GM23338 (cell line): Measurements from ENCODE around the gene DLG2.

Experiments
- CREB1 ChIP-seq: fragments of 250-450 bp; sonication (Bioruptor Pico); IDR thresholded peaks from 2 replicates; pipeline ENCODE4 v1.5.0; 2020; ENCODE audit warnings: low read depth, mild to moderate bottlenecking, moderate library complexity
- CTCF ChIP-seq, 2 experiments: fragments of 200-600 bp in 1 of 2; sonication (generic) in 1 of 2; conservative IDR thresholded peaks; 2 replicates each; pipeline versions ENCODE4 v1.5.1 to v1.6.1; 2016 to 2017; ENCODE audit warnings: antibody characterized with exemption in 2 of 2, low read depth in 2 of 2, mild to moderate bottlenecking in 2 of 2, moderate library complexity in 1 of 2
- EZH2 ChIP-seq: fragments of 200-600 bp; sonication (generic); IDR thresholded peaks from one replicate; pipeline ENCODE4 v1.8.0; 2017; ENCODE audit warnings: antibody characterized with exemption, mild to moderate bottlenecking, low read depth; ENCODE audit not compliant: unreplicated experiment
- EZH2phosphoT487 ChIP-seq: fragments of 200-600 bp; sonication (generic); IDR thresholded peaks from one replicate; pipeline ENCODE4 v1.8.1; 2018; ENCODE audit warnings: antibody characterized with exemption; ENCODE audit not compliant: unreplicated experiment
- JUNB ChIP-seq: IDR thresholded peaks from one replicate; pipeline ENCODE4 v1.6.1; 2016; ENCODE audit warnings: antibody characterized with exemption; ENCODE audit not compliant: unreplicated experiment
- NANOG ChIP-seq: IDR thresholded peaks from 2 replicates; pipeline ENCODE4 v1.6.1; 2016; ENCODE audit warnings: antibody characterized with exemption, borderline replicate concordance
- POLR2AphosphoS5 ChIP-seq: IDR thresholded peaks from 2 replicates; pipeline ENCODE4 v1.6.1; 2016; ENCODE audit warnings: antibody characterized with exemption, low read depth
- STAT1 ChIP-seq: IDR thresholded peaks from one replicate; pipeline ENCODE4 v1.6.1; 2016; ENCODE audit warnings: antibody characterized with exemption; ENCODE audit not compliant: unreplicated experiment
- ZNF114 ChIP-seq: fragments of 250-450 bp; sonication (Bioruptor Pico); IDR thresholded peaks from 2 replicates; pipeline ENCODE4 v1.5.0; 2020; ENCODE audit warnings: mild to moderate bottlenecking, moderate library complexity
- ZNF331 ChIP-seq: fragments of 250-450 bp; sonication (Bioruptor Pico); IDR thresholded peaks from 2 replicates; pipeline ENCODE4 v1.5.0; 2020; ENCODE audit warnings: low read depth, mild to moderate bottlenecking, moderate library complexity
- TF ChIP-seq, protein P1 (sequence below): IDR thresholded peaks from one replicate; pipeline ENCODE4 v1.6.1; 2018; ENCODE audit warnings: antibody characterized with exemption; ENCODE audit not compliant: unreplicated experiment
- TF ChIP-seq, protein P2 (sequence below): IDR thresholded peaks from 2 replicates; pipeline ENCODE4 v1.6.1; 2016; ENCODE audit warnings: antibody characterized with exemption

GRCh38 chr11:84675396-84676025, 951.6 kb downstream of the DLG2 start:
- TF ChIP-seq CTCF (conservative IDR thresholded peaks at IDR 0.05; ENCODE audit: low read depth in 2 of 2) (no peak), CREB1 (no peak), POLR2AphosphoS5 (no peak), EZH2 (no peak), JUNB (no peak), EZH2phosphoT487 (no peak), STAT1 (no peak), NANOG (no peak), ZNF114 (CRISPR knock-in tag) (no peak), ZNF331 (CRISPR knock-in tag) (no peak)
- TF ChIP-seq, protein P1, sequence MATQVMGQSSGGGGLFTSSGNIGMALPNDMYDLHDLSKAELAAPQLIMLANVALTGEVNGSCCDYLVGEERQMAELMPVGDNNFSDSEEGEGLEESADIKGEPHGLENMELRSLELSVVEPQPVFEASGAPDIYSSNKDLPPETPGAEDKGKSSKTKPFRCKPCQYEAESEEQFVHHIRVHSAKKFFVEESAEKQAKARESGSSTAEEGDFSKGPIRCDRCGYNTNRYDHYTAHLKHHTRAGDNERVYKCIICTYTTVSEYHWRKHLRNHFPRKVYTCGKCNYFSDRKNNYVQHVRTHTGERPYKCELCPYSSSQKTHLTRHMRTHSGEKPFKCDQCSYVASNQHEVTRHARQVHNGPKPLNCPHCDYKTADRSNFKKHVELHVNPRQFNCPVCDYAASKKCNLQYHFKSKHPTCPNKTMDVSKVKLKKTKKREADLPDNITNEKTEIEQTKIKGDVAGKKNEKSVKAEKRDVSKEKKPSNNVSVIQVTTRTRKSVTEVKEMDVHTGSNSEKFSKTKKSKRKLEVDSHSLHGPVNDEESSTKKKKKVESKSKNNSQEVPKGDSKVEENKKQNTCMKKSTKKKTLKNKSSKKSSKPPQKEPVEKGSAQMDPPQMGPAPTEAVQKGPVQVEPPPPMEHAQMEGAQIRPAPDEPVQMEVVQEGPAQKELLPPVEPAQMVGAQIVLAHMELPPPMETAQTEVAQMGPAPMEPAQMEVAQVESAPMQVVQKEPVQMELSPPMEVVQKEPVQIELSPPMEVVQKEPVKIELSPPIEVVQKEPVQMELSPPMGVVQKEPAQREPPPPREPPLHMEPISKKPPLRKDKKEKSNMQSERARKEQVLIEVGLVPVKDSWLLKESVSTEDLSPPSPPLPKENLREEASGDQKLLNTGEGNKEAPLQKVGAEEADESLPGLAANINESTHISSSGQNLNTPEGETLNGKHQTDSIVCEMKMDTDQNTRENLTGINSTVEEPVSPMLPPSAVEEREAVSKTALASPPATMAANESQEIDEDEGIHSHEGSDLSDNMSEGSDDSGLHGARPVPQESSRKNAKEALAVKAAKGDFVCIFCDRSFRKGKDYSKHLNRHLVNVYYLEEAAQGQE: no peak
- TF ChIP-seq, protein P2, sequence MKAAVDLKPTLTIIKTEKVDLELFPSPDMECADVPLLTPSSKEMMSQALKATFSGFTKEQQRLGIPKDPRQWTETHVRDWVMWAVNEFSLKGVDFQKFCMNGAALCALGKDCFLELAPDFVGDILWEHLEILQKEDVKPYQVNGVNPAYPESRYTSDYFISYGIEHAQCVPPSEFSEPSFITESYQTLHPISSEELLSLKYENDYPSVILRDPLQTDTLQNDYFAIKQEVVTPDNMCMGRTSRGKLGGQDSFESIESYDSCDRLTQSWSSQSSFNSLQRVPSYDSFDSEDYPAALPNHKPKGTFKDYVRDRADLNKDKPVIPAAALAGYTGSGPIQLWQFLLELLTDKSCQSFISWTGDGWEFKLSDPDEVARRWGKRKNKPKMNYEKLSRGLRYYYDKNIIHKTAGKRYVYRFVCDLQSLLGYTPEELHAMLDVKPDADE: no peak
